ENCODE data around the gene USP15.

GRCh38 chr12:62350554-62350953 is 90.3 kb downstream of the USP15 start:
- TF ChIP-seq CTCF (IDR thresholded peaks at IDR 0.05; ENCODE audit: insufficient read depth, low read length, poor library complexity, severe bottlenecking), result no peak
- TF ChIP-seq EZH2phosphoT487 (conservative IDR thresholded peaks at IDR 0.05; ENCODE audit: low read length), result no peak
